Hepatocyte (in vitro differentiated cells): Measurements from ENCODE around the gene PYROXD2.

Source experiments
- EZH2 ChIP-seq: fragments of 200-600 bp; sonication (generic); IDR thresholded peaks from 2 replicates; pipeline ENCODE4 v1.6.1; 2016; ENCODE audit warnings: antibody characterized with exemption, mild to moderate bottlenecking, borderline replicate concordance
- EZH2phosphoT487 ChIP-seq: fragments of 200-600 bp; sonication (generic); IDR thresholded peaks from one replicate; pipeline ENCODE4 v1.6.1; 2018; ENCODE audit warnings: antibody characterized with exemption, mild to moderate bottlenecking, low read depth, moderate library complexity; ENCODE audit not compliant: unreplicated experiment, severe bottlenecking
- TF ChIP-seq, protein P1 (sequence below): fragments of 200-600 bp; sonication (generic); IDR thresholded peaks from 2 replicates; pipeline ENCODE4 v1.5.1; 2016; ENCODE audit warnings: antibody characterized with exemption, mild to moderate bottlenecking; ENCODE audit not compliant: poor library complexity

DNA sequence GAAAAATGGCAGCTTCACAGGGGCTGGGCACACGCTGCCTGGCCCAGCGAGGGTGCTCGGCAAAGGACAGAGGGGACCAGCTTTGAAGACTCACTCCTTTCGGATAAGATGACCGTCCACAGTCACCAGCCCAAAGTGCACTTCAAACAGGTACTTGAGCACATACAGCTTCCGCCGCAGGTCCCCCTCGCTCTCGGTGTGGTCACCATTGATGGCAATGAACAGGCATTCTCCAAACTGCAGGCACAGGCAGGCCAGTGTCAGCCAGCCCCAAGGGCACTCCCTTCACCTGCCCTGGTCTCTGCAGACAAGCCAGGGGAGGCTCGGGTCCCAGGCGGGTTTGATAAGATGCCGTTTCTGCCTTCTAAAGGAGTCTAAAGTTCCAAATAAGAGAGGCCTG is 20.2 kb upstream of the PYROXD2 start:
- TF ChIP-seq, protein P1, sequence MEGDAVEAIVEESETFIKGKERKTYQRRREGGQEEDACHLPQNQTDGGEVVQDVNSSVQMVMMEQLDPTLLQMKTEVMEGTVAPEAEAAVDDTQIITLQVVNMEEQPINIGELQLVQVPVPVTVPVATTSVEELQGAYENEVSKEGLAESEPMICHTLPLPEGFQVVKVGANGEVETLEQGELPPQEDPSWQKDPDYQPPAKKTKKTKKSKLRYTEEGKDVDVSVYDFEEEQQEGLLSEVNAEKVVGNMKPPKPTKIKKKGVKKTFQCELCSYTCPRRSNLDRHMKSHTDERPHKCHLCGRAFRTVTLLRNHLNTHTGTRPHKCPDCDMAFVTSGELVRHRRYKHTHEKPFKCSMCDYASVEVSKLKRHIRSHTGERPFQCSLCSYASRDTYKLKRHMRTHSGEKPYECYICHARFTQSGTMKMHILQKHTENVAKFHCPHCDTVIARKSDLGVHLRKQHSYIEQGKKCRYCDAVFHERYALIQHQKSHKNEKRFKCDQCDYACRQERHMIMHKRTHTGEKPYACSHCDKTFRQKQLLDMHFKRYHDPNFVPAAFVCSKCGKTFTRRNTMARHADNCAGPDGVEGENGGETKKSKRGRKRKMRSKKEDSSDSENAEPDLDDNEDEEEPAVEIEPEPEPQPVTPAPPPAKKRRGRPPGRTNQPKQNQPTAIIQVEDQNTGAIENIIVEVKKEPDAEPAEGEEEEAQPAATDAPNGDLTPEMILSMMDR = no peak
- TF ChIP-seq EZH2 (no peak), EZH2phosphoT487 (no peak)
